Fibroblast of skin of scalp (primary cell): Measurements from ENCODE around the gene KCNK18.
A peak's percentile ranks its signal among the peaks of the same experiment; 100 is the strongest.
"Not testable (repeated sequence)": the region's sequence is repeated elsewhere in the genome, so short reads cannot be mapped to it uniquely, and the experiment has no call there.

ENCODE experiments used
- DNase-seq: peaks from one replicate; pipeline ENCODE4 v3.0.0-alpha.2; 2013

Gene KCNK18

GRCh38 chr10:117170244-117170643 lies 27.0 kb upstream of the KCNK18 start:
- no peak for DNase-seq

DNA sequence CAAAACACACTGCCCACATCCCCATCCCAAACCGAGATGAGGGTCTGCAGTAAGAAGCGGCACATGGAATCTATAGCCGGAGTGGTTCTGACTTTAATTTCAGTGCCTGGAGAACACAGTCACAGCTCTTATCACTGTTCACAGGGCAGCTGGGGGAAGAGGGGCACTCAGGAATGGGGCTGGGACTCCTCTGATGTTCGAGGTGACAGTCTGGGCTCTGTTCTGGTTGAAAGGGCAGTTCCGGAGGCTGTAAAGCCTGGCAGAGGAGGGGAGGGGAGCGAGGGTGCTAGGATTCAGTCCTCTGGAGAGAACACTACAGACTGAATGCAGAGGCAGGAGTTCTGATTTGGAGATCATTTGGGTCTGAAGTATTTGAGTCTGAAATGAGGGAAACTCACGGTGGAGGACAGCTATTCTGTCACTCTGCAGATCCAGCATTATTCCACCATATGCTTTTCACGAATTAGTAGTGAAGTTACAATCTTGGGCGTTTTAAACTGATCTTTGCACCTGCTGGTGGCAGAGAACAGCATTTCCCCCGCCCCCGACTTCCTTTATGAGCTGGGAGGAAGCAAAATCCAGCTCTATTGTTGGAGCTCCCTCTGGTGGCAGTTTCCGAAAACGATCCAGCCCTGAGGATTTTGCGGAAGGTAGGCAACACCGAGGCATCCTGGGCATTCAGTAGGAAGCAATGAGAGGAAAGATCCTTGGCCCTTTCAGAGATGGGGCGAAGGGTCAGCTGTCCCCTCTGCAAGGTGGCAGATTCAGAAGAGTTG lies 22.7 kb upstream of the KCNK18 start:
- peak; percentile 70 for DNase-seq

- no peak for DNase-seq
These were observed 21.9 kb upstream of the KCNK18 start for GRCh38 chr10:117175215-117175900.

DNA sequence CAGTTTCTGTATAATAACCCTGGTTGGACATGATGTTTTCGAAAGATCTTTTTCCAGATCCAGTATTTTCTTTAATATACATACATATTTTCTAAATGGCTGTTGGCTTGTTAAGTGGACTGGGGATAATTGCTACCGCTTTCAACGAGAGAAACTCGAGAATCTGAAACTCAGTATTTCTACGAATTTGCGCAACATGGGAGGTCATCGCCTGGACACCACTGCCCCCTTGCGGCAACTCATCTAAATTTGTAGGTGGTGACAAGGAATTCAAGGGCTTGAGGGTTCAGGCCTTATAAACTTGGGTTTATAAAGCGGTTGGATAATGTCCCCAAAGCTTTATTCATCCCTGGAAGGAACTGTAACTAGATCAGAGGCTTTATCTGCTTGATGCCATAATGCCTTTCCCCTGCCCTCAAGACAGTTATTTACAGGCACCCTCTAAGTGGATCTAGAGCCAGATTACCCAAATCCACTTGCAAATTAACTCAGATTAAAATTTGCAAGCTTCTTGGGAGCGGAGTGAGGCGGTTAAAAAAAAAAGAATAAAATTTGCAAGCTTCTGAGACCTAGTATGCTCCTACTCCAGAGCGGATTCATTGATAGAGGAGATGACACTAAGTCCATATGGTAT lies 21.3 kb upstream of the KCNK18 start:
- DNase-seq, result peak; percentile 65

DNA sequence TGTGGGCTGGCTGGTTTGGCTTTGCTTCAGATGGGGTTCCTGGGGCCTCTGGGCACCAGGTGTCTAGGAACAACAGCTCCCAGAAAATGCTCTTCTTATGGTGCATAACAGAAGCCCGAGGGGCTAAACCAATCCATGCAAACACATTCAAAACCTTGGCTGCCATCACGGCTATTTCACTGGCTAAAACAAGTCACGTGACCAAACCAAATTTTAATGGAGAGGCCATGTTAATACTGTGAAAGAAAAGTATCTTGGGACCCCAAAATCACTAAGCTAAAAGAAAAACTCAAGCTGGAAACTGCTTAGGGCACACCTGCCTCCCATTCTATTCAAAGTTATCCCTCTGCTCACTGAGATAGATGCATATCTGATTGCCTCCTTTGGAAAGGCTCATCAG lies 19.1 kb upstream of the KCNK18 start:
- no peak for DNase-seq

DNA sequence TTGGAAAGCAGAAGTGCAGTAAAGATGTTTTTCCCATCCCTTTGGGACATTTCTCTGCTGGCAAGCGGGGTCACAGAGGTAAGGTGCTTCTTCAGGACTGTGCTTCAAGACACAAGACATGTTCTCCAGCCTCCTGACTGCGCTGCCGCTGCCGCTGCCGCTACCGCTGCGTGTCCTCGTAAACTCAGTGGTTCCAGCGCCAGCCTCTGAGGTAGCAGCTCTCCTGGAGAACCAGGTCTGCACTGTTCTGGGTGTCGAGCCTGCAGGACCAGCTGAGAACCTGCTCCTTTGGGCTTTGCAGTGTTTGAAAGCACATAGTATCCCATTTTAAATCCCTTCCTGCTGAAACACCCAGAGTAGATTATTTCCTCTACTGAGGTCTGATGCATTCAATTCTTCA lies 13.0 kb upstream of the KCNK18 start:
- DNase-seq, result no peak

DNA sequence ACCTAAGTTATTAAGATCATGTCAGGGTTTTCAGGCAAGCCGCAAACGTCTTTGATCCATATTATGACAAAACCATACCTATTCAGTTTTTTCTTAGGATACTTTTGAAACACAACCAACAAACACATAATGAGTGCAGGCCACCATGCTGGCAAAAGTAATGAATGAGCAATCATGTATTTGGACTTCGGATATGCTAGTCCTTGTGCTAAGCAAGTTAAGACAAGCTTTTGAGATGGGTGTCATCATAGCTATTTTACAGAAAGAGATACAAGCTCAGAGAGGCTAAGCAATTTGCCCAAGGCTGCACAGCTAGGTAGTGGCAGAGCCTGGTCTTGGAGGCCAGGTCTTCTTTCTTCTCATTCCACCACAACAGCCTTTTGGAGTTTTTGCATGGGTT lies 12.5 kb upstream of the KCNK18 start:
- no peak for DNase-seq

DNA sequence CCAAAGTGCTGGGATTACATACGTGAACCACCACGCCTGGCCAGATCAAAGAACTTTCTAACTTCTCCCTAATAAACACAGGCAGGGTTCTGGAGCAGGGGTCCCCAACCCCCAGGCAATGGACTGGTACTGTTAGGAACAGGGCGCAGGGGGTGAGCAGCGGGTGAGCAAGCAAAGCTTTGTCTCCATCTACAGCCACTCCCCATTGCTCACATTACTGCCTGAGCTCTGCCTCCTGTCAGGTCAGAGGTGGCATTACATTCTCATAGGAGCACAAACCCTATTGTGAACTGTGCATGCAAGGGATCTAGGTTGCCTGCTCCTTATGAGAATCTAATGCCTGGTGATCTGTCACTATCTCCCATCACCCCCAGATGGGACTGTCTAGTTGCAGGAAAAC lies 11.5 kb upstream of the KCNK18 start:
- DNase-seq, result not testable (repeated sequence)

GRCh38 chr10:117186832-117187615 lies 10.3 kb upstream of the KCNK18 start:
- DNase-seq, result no peak

- DNase-seq, result no peak
These were observed 8.9 kb upstream of the KCNK18 start for GRCh38 chr10:117188371-117188770.

DNA sequence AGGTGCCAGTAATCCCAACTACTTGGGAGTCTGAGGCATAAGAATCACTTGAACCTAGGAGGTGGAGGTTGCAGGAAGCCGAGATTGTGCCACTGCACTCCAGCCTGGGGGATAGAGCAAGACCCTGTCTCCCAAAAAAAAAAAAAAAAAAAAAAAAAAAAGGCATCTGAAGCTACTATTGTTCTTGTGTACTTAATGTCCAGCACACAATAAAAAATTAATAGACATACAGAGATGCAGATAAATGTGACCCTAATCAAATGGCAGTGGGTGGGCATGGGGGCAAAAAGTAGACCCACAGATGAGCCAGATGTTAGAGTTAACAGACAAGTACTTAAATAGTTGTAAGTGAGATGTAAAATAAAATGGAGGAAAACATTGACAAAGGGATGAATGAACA lies 7.7 kb upstream of the KCNK18 start:
- DNase-seq, result no peak

- no peak for DNase-seq
These were observed 799 bp downstream of the KCNK18 start for GRCh38 chr10:117198088-117198487.

DNA sequence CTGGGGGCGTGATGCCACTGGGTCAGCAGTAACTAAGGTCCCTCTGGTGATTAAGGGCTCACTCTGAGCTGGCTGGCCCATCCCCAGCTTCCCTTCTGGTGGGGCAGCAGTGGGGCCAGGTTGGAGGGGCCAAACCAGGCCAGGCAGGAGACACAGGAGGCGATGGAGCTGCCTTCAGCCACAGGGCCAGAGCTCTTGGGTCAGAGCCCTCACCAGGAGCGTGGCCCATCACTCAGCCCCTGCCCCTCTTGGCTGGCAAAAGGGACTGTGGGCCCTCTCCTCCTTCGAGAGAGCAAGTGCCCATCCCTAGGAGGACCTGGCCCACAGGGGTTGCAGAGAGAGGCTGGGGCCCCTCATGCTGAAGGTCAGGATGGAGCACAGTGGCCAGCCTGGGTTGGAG lies 4.5 kb downstream of the KCNK18 start:
- DNase-seq, result no peak

- DNase-seq, result no peak
These were observed 7.0 kb downstream of the KCNK18 start for GRCh38 chr10:117204316-117204715.

GRCh38 chr10:117212176-117212575 lies 14.9 kb downstream of the KCNK18 start:
- no peak for DNase-seq

- no peak for DNase-seq
These were observed 17.1 kb downstream of the KCNK18 start for GRCh38 chr10:117214401-117214800.

- no peak for DNase-seq
These were observed 17.8 kb downstream of the KCNK18 start for GRCh38 chr10:117215079-117215478.

DNA sequence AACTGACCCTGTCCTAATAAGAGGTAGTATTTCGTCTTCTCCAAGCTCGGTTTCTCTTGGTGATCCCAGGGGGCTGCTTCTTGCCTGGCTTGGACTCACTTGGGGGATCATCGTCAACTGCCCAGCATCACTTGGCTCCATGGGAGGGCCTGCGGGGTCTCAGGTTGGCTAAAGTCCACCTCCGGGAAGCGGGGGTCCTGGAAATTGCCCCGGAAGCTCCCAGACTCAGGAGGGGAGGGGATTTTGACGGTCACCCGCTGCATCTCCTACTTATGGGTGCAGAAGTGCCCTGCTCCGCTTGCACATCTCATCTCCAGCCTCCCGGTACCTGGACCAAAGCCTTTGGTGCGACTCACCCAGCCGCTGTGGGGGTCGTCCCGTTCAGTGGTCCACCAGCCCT lies 18.7 kb downstream of the KCNK18 start:
- DNase-seq, result no peak

- DNase-seq, result peak; percentile 64
These were observed 19.4 kb downstream of the KCNK18 start for GRCh38 chr10:117216611-117217195.

DNA sequence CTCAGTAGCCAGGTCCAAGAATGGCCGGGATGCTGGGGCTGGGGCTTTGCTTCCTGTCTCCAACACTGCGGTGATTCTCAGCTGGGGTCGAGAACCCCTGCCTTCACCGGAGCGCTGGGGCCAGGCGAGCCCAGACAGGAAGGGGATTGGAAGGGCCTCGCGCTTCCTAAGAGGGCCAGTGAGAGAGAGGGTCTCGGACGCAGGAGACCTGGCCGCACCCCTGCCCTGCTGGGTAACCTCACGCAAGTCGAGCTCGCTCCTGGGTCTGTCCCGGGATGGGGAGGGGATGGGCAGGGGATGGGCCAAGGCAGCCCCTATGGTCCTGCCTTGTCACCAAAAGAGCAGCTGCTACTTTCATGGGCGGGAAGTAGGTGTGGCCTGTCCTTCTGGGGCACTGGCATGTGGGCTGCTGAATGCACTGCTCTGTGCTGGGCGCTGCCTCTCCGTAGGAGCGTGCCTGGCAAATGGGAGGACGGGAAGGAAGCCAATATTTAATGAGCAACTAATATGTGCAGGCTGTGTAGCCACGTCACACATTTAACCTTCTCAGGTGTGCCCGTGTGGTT lies 20.0 kb downstream of the KCNK18 start:
- peak; percentile 11 for DNase-seq

- DNase-seq, result no peak
These were observed 21.4 kb downstream of the KCNK18 start for GRCh38 chr10:117218654-117219053.

DNA sequence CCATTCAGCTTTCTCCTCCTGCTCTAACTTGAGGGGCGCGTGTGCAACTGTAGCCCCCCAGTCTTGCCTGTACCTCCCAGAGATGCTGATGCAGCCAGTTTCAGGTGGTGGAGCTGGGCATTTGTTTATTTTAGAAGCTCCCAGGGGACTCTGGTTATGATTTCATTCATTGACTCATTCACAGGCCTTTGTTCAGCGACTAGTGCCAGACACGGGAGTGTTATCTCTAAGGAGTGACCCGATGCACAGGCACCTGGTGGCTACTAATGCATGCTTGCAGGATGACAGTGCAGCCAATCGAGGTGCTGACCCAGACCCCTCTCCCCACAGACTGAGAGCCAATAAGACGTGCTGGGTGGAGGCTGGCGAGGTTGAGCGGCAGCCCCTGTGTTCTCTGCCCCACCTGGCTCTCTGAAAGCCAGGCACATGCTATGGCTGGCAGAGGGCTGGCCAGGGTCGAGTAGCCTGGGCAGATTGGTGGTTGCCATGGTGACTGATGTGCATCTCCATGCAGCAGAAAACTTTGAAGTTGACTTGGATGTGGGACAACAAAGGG lies 23.9 kb downstream of the KCNK18 start:
- no peak for DNase-seq
